Measurements from ENCODE around the gene ISG15.
"Not testable (repeated sequence)": the region's sequence is repeated elsewhere in the genome, so short reads cannot be mapped to it uniquely, and the experiment has no call there.

Gene ISG15

GRCh38 chr1:992362-992761, 20.9 kb upstream of the ISG15 start:
- no peak overlapping the region for H3K4me3 ChIP-seq (ENCODE audit: low read depth, low read length)
- TF ChIP-seq, protein P1, sequence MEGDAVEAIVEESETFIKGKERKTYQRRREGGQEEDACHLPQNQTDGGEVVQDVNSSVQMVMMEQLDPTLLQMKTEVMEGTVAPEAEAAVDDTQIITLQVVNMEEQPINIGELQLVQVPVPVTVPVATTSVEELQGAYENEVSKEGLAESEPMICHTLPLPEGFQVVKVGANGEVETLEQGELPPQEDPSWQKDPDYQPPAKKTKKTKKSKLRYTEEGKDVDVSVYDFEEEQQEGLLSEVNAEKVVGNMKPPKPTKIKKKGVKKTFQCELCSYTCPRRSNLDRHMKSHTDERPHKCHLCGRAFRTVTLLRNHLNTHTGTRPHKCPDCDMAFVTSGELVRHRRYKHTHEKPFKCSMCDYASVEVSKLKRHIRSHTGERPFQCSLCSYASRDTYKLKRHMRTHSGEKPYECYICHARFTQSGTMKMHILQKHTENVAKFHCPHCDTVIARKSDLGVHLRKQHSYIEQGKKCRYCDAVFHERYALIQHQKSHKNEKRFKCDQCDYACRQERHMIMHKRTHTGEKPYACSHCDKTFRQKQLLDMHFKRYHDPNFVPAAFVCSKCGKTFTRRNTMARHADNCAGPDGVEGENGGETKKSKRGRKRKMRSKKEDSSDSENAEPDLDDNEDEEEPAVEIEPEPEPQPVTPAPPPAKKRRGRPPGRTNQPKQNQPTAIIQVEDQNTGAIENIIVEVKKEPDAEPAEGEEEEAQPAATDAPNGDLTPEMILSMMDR (conservative IDR thresholded peaks at IDR 0.05; ENCODE audit: low read depth, low read length): no peak
- DNase-seq (ENCODE audit: low read depth): no peak

DNA sequence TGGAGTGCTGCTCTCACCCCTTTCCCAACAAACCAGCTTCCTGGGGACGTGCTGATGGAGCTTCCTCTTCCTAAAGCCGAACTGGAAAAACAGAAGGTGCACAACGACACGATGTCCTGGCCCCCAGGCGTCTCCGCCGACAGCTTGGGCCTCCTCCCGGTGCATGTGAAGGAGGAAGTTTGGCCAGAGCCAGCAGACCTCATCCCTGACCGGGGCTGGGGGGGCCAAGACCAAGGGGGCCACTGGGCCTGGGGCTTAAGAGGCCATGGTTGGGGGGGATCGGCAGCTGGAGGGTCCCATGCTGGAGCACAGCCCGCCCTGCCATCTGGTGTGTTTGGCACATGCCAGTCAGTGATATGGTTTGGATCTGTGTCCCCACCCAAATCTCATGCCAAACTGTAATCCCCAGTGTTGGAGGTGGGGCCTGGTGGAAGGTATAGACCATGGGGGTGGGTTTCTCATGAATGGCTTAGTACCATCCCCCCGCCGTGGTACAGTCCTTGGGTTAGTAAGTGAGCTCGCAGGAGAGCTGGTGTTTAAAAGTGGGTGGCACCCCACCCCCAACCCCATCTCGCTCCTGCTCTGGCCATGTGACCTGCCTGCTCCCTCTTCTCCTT, 19.8 kb upstream of the ISG15 start:
- H3K4me3 ChIP-seq (ENCODE audit: low read depth, low read length): no peak overlapping the region
- TF ChIP-seq, protein P1 (conservative IDR thresholded peaks at IDR 0.05; ENCODE audit: low read depth, low read length): no peak
- DNase-seq (ENCODE audit: low read depth): no peak

DNA sequence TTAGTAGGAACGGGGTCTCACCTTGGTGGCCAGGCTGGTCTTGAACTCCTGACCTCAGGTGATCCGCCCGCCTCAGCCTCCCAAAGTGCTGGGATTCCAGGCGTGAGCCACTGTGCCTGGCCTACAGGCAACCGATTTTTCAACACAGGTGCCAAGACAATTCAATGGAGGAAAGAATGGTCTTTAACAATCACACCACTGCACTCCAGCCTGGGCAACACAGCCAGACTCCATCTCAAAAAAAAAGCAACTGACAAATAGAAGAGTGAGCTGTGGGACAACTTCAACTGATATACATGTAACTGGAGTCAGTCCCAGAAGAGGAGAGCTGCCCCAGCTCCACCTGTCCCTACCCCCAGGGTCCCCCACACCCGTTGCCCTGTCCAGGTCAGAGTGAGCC, 18.8 kb upstream of the ISG15 start:
- not testable (repeated sequence) for DNase-seq (ENCODE audit: low read depth); H3K4me3 ChIP-seq (ENCODE audit: low read depth, low read length)

DNA sequence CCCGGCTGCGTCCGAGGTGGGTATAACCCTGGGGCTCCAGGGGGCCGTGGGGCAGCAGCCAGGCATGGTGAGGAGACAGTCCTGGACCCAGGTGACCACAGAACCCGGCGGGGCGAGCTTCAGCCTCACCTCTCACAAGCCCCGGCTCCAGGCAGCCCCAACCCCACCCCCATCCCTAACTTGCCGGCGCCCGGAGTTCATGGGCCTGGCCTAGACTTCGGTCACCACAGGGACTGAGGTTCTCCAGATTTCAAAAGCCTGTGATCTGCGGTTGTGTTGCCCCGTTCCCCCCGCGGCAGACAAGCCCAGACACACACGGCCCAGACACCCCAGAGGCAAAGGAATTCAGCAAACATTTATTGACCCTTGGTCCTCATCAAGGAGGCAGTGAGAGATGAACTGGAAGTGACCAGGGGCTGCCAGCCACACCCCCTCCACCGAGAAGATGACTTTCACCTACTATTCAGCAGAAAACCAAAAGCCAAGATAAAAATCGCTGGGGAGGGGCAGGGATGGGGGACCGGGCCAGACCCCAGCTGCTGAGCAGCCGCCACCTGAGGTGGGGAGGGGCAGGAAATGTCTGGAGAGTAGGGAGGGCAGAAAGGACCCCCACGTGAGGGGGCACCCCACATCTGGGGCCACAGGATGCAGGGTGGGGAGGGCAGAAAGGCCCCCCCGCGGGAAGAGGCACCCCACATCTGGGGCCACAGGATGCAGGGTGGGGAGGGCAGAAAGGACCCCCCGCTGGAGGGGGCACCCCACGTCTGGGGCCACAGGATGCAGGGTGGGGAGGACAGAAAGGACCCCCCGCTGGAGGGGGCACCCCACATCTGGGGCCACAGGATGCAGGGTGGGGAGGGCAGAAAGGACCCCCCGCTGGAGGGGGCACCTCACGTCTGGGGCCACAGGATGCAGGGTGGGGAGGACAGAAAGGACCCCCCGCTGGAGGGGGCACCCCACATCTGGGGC, 17.3 kb upstream of the ISG15 start:
- H3K4me3 ChIP-seq (ENCODE audit: low read depth, low read length): no peak overlapping the region
- no peak for DNase-seq (ENCODE audit: low read depth)
- TF ChIP-seq, protein P1 (conservative IDR thresholded peaks at IDR 0.05; ENCODE audit: low read depth, low read length): no peak

- no peak for DNase-seq (ENCODE audit: low read depth)
- TF ChIP-seq, protein P1 (conservative IDR thresholded peaks at IDR 0.05; ENCODE audit: low read depth, low read length): no peak
- no peak overlapping the region for H3K4me3 ChIP-seq (ENCODE audit: low read depth, low read length)
These were observed 16.2 kb upstream of the ISG15 start for GRCh38 chr1:996851-997712.

DNA sequence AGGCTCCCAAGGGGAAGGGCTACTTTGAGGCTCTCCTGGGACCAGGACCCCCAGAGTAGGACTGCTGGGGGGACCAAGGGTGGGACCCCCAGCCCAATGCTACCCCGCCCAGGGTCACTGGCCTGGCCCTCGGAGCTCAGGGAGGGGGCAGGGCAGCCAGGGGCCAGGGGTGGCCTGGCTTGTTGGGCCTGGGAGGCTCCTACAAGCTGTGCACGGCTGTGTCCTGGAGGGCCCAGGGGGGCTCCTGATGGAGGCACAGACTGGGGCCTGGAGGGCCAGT, 15.6 kb upstream of the ISG15 start:
- no peak overlapping the region for H3K4me3 ChIP-seq (ENCODE audit: low read depth, low read length)
- TF ChIP-seq, protein P1 (conservative IDR thresholded peaks at IDR 0.05; ENCODE audit: low read depth, low read length): no peak
- DNase-seq (ENCODE audit: low read depth): no peak

Data from choroid plexus epithelial cell (primary cell).